ENCODE results near the gene RASGRP3.

DNA sequence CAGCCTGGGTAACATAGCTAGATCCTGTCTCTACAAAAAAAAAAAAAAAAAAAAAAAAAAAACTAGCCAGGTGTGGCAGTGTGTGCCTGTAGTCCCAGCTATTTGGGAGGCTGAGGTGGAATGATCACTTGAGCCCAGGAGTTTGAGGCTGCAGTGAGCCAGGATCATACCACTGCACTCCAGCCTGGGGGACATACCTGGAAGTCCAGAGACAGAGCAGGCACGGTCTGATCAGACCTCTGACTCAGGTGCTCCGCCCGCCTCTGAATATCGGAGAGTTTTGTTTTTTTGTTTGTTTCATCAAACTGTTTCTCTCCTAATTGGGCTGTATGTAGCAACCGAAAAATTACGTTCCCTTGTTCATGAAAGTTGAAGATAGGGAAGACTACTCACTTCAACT lies 49.2 kb downstream of the RASGRP3 start:
- TF ChIP-seq HDGF (IDR thresholded peaks at IDR 0.05) = no peak
- TF ChIP-seq, protein P1, sequence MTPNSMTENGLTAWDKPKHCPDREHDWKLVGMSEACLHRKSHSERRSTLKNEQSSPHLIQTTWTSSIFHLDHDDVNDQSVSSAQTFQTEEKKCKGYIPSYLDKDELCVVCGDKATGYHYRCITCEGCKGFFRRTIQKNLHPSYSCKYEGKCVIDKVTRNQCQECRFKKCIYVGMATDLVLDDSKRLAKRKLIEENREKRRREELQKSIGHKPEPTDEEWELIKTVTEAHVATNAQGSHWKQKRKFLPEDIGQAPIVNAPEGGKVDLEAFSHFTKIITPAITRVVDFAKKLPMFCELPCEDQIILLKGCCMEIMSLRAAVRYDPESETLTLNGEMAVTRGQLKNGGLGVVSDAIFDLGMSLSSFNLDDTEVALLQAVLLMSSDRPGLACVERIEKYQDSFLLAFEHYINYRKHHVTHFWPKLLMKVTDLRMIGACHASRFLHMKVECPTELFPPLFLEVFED (CRISPR knock-in tag; conservative IDR thresholded peaks at IDR 0.05) = no peak
- TF ChIP-seq MED1 (CRISPR knock-in tag; IDR thresholded peaks at IDR 0.05; ENCODE audit: borderline replicate concordance) = no peak

Data from K562 (cell line).